GM21576 (cell line): ENCODE data around the gene GLT6D1.

Experiments used
- ATAC-seq: cut with Tn5 transposase; IDR thresholded peaks from one replicate; pipeline ENCODE4 v1.9.1; 2021; ENCODE audit warnings: mild to moderate bottlenecking, moderate library complexity; ENCODE audit not compliant: unreplicated experiment

GLT6D1 gene

DNA sequence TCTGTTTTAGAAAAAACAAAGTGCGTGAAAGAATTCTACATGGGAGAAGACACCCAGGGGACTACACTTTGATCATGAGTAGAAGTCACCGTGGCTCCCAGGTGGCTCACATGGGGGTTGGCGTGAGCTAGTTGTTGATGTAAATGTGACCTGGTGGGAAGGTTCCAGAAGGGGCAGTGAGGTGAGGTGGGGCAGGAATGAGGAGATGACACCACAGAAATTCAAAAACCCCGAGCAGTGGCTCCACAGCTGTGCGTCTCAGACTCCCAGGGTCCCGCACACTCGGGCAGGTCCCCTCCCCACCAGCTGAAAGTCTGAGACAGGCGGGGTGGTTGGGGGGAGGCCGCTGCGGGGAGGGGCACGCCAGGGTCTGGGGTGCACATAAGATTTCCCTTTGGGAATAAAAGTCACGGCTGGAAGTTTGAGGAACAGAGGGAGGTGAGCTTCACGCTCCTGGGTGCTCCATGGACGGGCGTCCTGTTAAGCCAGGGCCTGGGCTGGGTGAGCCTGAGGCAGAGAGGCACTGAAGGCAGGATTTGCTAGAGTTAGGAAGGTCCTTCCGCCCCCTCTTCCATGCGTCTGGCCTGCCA is 29.9 kb downstream of the GLT6D1 start:
- no peak for ATAC-seq

GRCh38 chr9:135608999-135609317 is 30.4 kb downstream of the GLT6D1 start:
- ATAC-seq, result no peak

DNA sequence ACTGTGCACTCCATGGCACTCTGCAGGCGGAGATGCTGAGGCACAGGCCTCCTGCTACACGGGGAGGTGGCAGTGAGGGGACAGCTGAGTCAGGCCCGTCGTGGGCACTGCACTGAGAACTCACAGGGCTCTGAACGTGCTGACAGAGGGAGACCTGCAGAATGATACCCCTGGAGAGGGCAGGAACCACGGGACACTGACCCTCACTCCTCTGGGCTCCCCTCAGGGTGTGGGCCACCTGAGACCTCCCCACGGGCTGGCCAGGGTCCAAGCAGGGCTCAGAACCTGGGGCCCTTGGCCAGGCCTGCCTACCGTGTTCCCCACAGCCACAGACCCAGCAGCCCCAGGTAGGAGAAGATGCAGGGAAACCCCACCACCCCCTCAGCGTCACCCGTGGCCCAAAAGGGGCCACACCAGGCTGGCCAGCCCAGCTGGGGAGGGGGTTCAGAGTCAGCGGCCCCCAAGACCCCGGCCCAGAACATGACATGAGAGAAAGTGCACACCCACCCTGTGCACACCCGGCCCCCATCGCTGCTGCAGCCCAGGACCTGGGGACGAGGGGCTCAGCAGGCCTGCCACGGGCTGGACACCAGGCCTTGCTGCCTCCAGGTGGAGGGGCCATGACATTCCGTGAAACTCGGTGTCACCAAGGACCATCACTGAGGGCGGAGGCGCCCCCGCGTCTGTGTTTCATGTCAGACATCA is 30.9 kb downstream of the GLT6D1 start:
- no peak for ATAC-seq

- no peak for ATAC-seq
Measured at GRCh38 chr9:135607401-135608293, 31.7 kb downstream of the GLT6D1 start.

DNA sequence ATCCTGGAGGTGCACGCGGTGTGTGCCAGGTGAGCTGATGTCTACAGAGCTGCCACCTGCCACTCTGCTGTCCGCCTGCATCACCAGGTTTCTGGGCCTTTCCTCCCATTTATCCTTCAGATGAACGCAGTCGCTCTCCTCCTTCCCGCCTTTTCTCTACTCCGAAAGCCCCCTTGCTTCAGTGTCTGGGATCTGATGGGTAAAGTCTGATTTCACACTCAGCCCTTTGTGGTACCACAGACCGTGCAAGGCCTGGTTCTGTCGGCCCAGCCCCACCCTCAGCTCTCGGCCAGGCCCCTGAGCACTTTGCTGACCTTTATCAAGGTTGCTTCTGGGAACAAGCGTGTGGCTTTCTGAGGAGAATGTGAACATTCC is 32.5 kb downstream of the GLT6D1 start:
- no peak for ATAC-seq

DNA sequence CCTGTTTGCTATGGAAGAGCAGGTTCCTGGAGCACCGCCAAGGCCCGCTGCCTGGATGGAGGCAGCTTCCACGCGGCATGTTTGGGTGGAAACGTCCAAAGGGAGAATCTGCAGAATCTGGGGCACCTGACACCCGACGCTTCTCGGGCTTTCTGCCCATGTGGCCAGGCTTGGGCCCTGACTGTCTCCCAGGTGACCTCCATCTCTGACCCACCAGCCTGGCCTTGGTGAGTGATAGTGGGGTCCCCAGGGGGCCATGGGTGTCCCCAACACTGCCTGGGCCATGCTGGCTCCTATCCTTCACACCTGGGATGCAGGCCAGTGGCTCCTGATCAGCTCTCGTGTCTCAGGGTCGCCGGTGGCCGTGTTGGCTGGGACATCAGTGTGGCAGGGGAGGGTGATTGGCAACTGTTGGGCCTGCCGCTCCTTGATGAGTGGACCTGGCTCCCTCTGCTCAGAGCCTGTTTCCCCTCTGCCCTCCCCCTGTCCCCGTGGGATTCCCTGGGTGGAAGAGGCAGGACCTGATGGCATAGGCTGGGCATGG is 34.0 kb downstream of the GLT6D1 start:
- no peak for ATAC-seq

DNA sequence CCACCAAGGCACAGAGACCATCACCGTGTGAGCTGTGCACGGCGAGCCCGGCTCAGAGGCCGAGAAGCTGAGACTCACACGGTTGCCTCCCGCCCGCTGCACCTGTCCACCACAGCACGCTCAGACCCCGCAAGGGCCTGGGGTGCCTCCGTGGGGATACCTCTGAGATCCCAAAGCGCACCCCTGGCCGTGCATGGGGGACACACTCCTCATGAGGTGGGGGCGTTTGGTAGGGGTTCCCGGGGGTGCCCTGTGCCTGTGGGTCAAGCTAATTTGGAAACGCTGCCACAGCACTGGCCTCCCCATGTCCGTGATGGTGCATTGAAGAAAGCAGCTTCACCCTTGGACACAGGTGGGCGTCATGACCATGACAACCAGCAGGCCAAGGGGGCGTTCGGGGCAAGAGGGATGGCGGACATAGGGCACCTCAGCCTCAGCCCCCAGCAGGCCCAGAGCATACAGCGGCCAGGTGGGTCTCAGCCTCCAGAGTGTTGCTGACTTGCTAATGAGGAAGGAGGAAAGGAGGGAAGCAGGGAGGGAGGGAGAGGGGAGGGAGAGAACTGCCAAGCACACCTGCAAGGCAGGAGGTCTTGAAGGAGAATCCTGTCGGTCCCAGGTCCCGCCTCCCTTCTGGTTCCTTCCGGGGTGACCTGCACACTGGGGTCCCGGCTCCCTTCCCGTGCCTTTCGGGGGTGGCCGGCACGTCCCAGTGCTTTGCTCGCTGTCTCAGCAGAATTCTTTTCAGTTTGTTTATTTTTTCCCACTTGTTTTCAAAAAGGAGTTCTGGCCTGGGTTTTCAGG is 34.7 kb downstream of the GLT6D1 start:
- no peak for ATAC-seq

DNA sequence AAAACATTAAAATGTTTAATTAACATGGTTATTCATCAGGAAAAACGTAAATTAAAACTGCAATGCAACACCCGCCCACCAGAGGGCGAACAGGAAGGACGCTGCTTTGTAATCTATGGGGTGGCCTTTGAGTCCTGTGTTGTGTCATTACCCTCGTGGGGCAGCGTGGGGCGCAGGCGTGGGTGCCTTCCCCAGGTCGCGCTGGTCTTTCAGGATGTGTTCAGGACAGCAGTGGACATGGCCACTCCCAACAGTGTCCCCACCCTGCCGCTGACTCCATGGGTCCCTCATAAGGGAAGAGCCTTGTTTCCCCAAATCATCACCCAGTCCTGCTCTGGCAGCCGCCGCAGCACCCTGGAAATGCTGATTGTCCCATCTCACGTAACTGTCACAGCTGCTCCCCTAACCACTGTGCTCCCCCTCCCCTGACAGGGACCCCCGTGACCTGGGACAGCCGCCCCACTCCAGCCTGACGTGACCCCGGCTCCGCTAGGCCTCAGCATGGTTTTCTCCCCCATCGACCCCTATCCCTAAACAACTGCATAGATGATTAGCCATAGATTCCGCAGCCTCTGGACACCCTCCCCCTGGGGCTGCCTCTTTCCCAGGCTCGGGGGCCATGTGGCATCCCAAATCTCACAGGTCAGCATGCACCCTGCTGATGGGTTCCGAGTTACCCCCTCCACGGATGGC is 36.4 kb downstream of the GLT6D1 start:
- ATAC-seq, result no peak

DNA sequence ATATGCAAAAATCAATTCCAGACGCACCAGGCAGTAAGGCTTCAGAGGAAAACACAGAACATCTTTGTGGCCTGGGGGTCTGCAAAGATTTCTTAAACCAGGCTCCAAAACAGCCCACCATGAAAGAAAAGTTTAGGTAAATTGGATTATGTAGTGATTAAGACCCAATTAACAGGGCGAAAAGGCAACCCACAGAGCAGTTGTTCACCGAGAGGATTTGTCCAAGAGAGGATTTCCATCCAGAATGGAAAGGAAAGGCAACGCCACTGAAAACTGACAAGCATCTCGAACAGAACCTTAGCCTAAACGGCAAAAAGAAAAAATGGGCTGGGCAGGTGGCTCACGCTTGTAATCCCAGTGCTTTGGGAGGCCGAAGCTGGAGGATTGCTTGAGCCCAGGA is 37.4 kb downstream of the GLT6D1 start:
- no peak for ATAC-seq

- ATAC-seq, result no peak
Measured at GRCh38 chr9:135600296-135600817, 39.0 kb downstream of the GLT6D1 start.

- ATAC-seq, result no peak
Measured at GRCh38 chr9:135596211-135596610, 43.1 kb downstream of the GLT6D1 start.

DNA sequence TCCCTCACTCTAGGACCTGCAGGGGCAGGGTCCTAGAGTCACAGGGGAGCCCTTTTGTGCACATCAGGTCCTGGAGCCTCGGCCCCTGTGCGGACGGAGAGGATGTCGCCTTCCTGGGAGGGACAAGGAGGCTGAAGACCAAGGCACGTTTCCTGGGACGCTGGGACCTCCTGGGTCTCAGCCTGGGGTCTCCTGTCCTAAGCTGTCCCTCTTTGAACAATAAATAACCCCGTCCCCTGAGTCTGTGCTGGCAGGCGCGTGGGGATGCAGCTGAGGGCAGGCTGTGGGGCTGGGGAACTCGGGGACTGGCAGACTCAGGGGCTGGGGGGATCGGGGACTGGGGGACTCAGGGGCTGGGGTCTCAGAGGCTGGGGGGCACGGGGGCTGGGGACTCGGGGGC is 46.7 kb downstream of the GLT6D1 start:
- ATAC-seq, result no peak

- ATAC-seq, result no peak
Measured at GRCh38 chr9:135592331-135592590, 47.1 kb downstream of the GLT6D1 start.

DNA sequence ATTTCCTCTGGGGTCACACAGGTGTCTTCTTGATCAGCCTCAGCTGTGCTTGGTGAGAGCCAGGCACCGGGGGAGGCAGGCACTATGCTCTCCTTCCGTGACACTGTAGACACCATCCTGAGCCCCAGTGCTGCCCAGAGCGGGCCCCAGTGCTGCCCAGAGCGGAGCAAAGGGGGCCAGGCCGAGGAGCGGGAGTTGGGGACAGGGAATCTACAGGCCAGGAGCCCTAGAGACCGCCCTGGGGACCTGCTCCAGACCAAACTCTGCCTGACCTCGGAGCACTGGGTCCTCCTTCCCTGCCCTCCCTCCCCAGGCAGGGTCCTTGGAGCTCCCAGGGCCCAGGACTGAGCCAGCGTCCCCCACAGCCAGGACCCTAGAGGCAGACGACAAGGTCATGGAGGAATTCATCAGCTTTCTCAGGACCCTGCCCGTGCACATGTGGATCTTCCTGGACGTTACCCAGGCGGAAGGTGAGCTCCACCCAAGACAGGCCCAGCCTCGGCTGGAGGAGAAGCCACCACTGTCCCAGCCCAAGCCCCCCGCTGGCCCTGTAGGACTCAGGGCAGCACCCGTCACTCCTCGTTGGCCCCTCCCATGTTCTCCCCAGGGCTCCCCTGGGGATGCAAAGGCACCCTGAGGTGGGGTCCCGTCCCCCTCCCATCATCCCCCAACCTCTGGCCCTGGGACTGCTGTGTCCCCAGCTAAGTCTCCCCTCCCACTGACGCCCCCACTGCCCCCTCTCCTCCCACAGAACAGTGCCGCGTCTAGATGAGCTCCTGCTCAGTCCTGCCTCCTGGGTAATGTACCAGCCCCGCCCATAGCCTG is 47.6 kb downstream of the GLT6D1 start:
- no peak for ATAC-seq

DNA sequence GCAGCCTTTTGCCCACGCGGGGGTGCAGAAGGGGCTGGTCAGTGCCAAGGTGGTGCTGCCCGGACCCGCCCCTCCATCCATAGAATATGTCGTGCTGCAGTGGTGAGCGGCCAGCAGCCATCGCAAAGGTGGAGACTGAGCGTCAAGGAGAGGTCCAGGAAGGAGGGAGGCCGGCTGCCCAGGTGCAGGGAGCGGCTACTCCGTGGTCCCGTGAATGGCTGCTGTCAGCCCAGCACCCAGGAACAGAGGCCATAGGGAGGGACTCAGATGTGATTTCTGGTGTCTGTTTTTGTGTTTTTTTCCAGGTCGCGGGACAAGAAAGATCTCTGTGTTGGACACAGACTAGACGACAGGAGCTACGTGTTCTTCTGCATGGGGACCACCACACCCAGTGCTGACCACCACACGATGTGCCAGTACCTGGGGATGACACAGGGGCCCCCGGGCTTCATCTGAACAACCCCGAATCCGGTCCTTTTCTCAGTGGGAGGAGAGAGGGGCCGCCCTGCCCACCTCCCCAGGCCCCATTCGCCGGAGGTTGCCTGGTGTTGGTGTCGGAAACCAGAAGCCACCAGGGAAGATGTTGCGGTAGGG is 48.8 kb downstream of the GLT6D1 start:
- ATAC-seq, result no peak

- no peak for ATAC-seq
Measured at GRCh38 chr9:135589596-135590485, 49.5 kb downstream of the GLT6D1 start.

GRCh38 chr9:135588886-135589595 is 50.3 kb downstream of the GLT6D1 start:
- no peak for ATAC-seq

DNA sequence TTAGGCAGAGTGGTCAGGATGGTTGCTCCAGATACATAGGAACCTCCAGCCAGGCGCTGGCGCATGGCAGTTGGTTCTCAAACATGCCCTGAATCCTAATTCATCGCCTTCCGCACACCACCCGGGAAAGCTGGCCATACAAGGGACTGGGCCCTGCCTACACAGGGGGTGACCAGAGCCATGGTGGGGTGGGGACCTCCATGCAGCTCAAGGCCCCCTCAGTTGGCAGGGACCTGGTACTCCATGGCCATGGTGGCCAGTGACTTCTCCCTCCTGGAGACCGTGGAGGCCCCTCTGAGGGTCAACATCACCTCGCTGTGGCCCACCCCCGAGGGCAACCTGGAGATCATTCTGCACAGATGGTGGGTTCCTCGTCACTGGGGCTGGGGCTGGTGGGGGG is 51.0 kb downstream of the GLT6D1 start:
- ATAC-seq, result no peak
